ENCODE data around the gene EHD1. TPM values are rescaled to one million over a fixed set of nuclear protein-coding genes. Genes with fewer than 3 reads are reported as not detected.
A peak's percentile ranks its signal among the peaks of the same experiment; 100 is the strongest.

The EHD1 gene
- total and polyA plus RNA-seq, 2 of the 4 experiments (the other 2 are of a cell fraction) = 107 to 209 TPM

GRCh38 chr11:64923151-64923661 is 44.8 kb upstream of the EHD1 start:
- ChIA-PET POLR2A (ENCODE audit: unreplicated experiment) (no interaction called here), CTCF (interaction anchor here (1.5 kb wide), 1 partner anchor 74 kb away, joined by 3 read pairs; the partner anchor contains the start of gene BATF2)
- H2AFZ ChIP-seq (replicated peaks; ENCODE audit: low read length, poor library complexity) = peak overlapping the region; percentile 100
- ATAC-seq (ENCODE audit: low read depth) (no peak), DNase-seq (no peak)
- no peak overlapping the region for H3K56ac ChIP-seq (ENCODE audit: extremely low read depth, insufficient read depth, low read length)
- H2AK9ac ChIP-seq (replicated peaks; ENCODE audit: low read depth, low read length, poor library complexity) = peak overlapping the region; percentile 96
- peak overlapping the region; percentile 95; the same call in 1 of the 2 replicates for H2BK120ac ChIP-seq (ENCODE audit: low read depth, low read length)
- H3K36me3 ChIP-seq (ENCODE audit: control insufficient read depth, insufficient read depth, low read length) = peaks cover 12% of the 10 kb centered on the region; the same call in 1 of the 2 replicates
- H2BK5ac ChIP-seq (ENCODE audit: low read depth, low read length, poor library complexity, severe bottlenecking) = no peak overlapping the region
- no peak overlapping the region for H3K18ac ChIP-seq (ENCODE audit: low read depth, low read length)
- peak overlapping the region; percentile 84; the same call in 1 of the 2 replicates for H3K23ac ChIP-seq (ENCODE audit: low read depth, low read length)
- no TSS peak for BruUV-seq (replicated peaks)
- H4K20me1 ChIP-seq (ENCODE audit: insufficient read depth, low read length) = no peaks in the 10 kb centered on the region; the same call in 1 of the 2 replicates
- H3K79me1 ChIP-seq (ENCODE audit: low read depth in 1 of 2, low read length in 2 of 2) = peaks cover 5 to 30% of the 10 kb centered on the region in 2 experiments; a peak in 3 of 4 replicates
- H3K4me3 ChIP-seq (ENCODE audit: insufficient read depth, low read depth, low read length) = no peak overlapping the region
- in situ Hi-C loops (cut with MboI; ENCODE audit: low sequenced_read_pairs) (loop anchor here (5.0 kb wide), 1 partner anchor 84 kb away; no protein-coding TSS in a partner anchor), dilution Hi-C loops (cut with HindIII; ENCODE audit: low sequenced_read_pairs, unreplicated experiment) (no loop called here), intact Hi-C loops (cut with micrococcal nuclease) (no loop called here)
- no peak overlapping the region for H2BK15ac ChIP-seq (ENCODE audit: low read depth, low read length)
- H4K5ac ChIP-seq (ENCODE audit: low read depth, low read length) = no peak overlapping the region
- peak overlapping the region; percentile 71 for H2AK5ac ChIP-seq (ENCODE audit: low read depth, low read length)
- H4K91ac ChIP-seq (ENCODE audit: insufficient read depth, low read depth, low read length) = no peak overlapping the region
- H3K4me1 ChIP-seq (ENCODE audit: control insufficient read depth, insufficient read depth, low read length) = peaks cover 9% of the 10 kb centered on the region
- no peak overlapping the region for H3K9ac ChIP-seq (ENCODE audit: low read depth, low read length)
- H2BK20ac ChIP-seq (ENCODE audit: low read depth, low read length) = no peak overlapping the region
- H4K8ac ChIP-seq (ENCODE audit: low read depth in 2 of 2, low read length in 2 of 2) = peak overlapping the region; percentile 47 to 99; a peak in 3 of 4 replicates
- 80% methylated on average over 2 of the region's 11 CpGs; no CpG with 5 or more reads in 1 of the 2 experiments for WGBS, 2 experiments (ENCODE audit: extremely low coverage in 2 of 2, insufficient read length in 1 of 2)
- TF ChIP-seq MAFK (IDR thresholded peaks at IDR 0.05; ENCODE audit: low read depth, low read length) (no peak), SMC3 (IDR thresholded peaks at IDR 0.05; ENCODE audit: low read depth, low read length) (no peak), CEBPB (IDR thresholded peaks at IDR 0.05; ENCODE audit: low read depth, low read length) (no peak), CHD1 (IDR thresholded peaks at IDR 0.05; ENCODE audit: low read depth, low read length) (no peak), CTCF (conservative IDR thresholded peaks at IDR 0.05; ENCODE audit: low read depth, low read length) (no peak), RCOR1 (IDR thresholded peaks at IDR 0.05; ENCODE audit: insufficient replicate concordance, low read length) (no peak), MXI1 (IDR thresholded peaks at IDR 0.05; ENCODE audit: borderline replicate concordance, low read depth, low read length) (no peak), MAZ (IDR thresholded peaks at IDR 0.05; ENCODE audit: borderline replicate concordance, low read depth, low read length) (no peak), BHLHE40 (IDR thresholded peaks at IDR 0.05; ENCODE audit: low read depth, low read length) (no peak), RFX5 (IDR thresholded peaks at IDR 0.05; ENCODE audit: low read depth, low read length) (no peak), NFE2L2 (IDR thresholded peaks at IDR 0.05; ENCODE audit: low read depth, low read length) (no peak), POLR2A (IDR thresholded peaks at IDR 0.05; ENCODE audit: low read depth, low read length) (no peak)
- H3K14ac ChIP-seq (replicated peaks; ENCODE audit: low read depth, low read length) = no peak overlapping the region
- 0 out of 2 replicates have a peak, but pooled peaks cover 6% of the 10 kb centered on the region for H3K9me1 ChIP-seq (ENCODE audit: insufficient read depth, low read length)
- peak overlapping the region; percentile 96; the same call in 1 of the 2 replicates for H3K4ac ChIP-seq (ENCODE audit: low read depth, low read length)
- H3K9me3 ChIP-seq (ENCODE audit: control insufficient read depth, insufficient read depth, low read length) = no peaks in the 10 kb centered on the region
- no peak overlapping the region for H3K4me2 ChIP-seq (ENCODE audit: low read depth, low read length)
- no peaks in the 10 kb centered on the region for H3K27me3 ChIP-seq (ENCODE audit: control insufficient read depth, insufficient read depth, low read length)
- no peak overlapping the region for H3K27ac ChIP-seq (ENCODE audit: insufficient read depth, low read length)

Data from IMR-90 (cell line).